NB4 (cell line): ENCODE measurements around the gene SSBP3.

Source experiments
- CTCF ChIP-seq: IDR thresholded peaks from one replicate; pipeline ENCODE4 v1.5.1; 2012; ENCODE audit warnings: low read depth, low read length
- MAX ChIP-seq: IDR thresholded peaks from 2 replicates; pipeline ENCODE4 v1.6.1; 2011; ENCODE audit warnings: low read depth, low read length
- POLR2A ChIP-seq: IDR thresholded peaks from 2 replicates; pipeline ENCODE4 v1.6.1; 2011; ENCODE audit warnings: mild to moderate bottlenecking; ENCODE audit not compliant: insufficient read length; ENCODE audit errors: extremely low read depth

GRCh38 chr1:54347955-54348699, 58.1 kb downstream of the SSBP3 start:
- TF ChIP-seq MAX (no peak), CTCF (no peak), POLR2A (no peak)
